H1 (cell line): ENCODE data around the gene PLEKHG4. TPM values are rescaled to one million over a fixed set of nuclear protein-coding genes. Genes with fewer than 3 reads are reported as not detected.
A peak's percentile ranks its signal among the peaks of the same experiment; 100 is the strongest.

Experiments
- CTCF ChIA-PET: fragments of 300-600 bp; sonication (Branson Sonifier 250); formaldehyde crosslinking; loops from one replicate; lab custom pipeline; 2021; ENCODE audit not compliant: partially characterized antibody; lab: Charles Lee
- POLR2A ChIA-PET: fragments of 300-600 bp; sonication (Branson Sonifier 250); formaldehyde crosslinking; loops from one replicate; lab custom pipeline; 2021; ENCODE audit warnings: inconsistent platforms; ENCODE audit not compliant: partially characterized antibody; lab: Charles Lee
- DNase-seq, 2 experiments: peaks; one replicate each; pipeline versions ENCODE4 v3.0.0 to v3.0.0-alpha.2; 2010 to 2022; ENCODE audit warnings: low spot score in 2 of 2, low read depth in 1 of 2, mixed read lengths in 1 of 2
- FAIRE-seq: peaks from 2 replicates; lab custom pipeline; 2011; peaks lifted over from hg19 to GRCh38; lab: Jason Lieb, UNC
- H2AFZ ChIP-seq: 2 replicates; pipeline ENCODE4 v1.8.1; 2012; ENCODE audit warnings: low read length, inconsistent platforms
- H2AK5ac ChIP-seq: 2 replicates; pipeline ENCODE4 v1.6.1; 2013; ENCODE audit warnings: low read depth, low read length
- H2BK120ac ChIP-seq: replicated peaks from 2 replicates; pipeline ENCODE3; 2013; ENCODE audit warnings: low read depth, low read length, inconsistent platforms
- H2BK12ac ChIP-seq: 2 replicates; pipeline ENCODE4 v1.6.1; 2013; ENCODE audit warnings: low read depth, low read length
- H2BK15ac ChIP-seq: 2 replicates; pipeline ENCODE4 v1.6.1; 2013; ENCODE audit warnings: low read length
- H2BK20ac ChIP-seq: 2 replicates; pipeline ENCODE4 v1.6.1; 2013; ENCODE audit warnings: low read length
- H2BK5ac ChIP-seq: 2 replicates; pipeline ENCODE4 v1.6.1; 2013; ENCODE audit warnings: low read depth, low read length
- H3K14ac ChIP-seq: 2 replicates; pipeline ENCODE4 v1.6.1; 2013; ENCODE audit warnings: inconsistent platforms; ENCODE audit not compliant: insufficient read length
- H3K18ac ChIP-seq: 2 replicates; pipeline ENCODE4 v1.6.1; 2013; ENCODE audit warnings: low read length; ENCODE audit errors: extremely low read depth
- H3K23ac ChIP-seq: 2 replicates; pipeline ENCODE4 v1.6.1; 2013; ENCODE audit warnings: inconsistent platforms; ENCODE audit not compliant: insufficient read length
- H3K23me2 ChIP-seq: 2 replicates; pipeline ENCODE4 v1.6.1; 2013; ENCODE audit warnings: low read depth, low read length
- H3K27ac ChIP-seq: 2 replicates; pipeline ENCODE4 v1.6.1; 2011; ENCODE audit warnings: low read depth, low read length, inconsistent platforms
- H3K27me3 ChIP-seq, 4 experiments: replicated peaks in 1 of 4; 1 replicate in 1 of 4; 2 replicates in 3 of 4; pipeline versions ENCODE4 v1.6.1 to v1.8.1; 2011 to 2013; ENCODE audit warnings: low read length in 3 of 4, mild to moderate bottlenecking in 3 of 4, inconsistent platforms in 2 of 4, mixed read lengths in 2 of 4, moderate library complexity in 1 of 4; ENCODE audit not compliant: control insufficient read depth in 3 of 4, insufficient read depth in 3 of 4; ENCODE audit errors: extremely low read depth in 1 of 4
- H3K36me3 ChIP-seq, 4 experiments: 2 replicates each; pipeline versions ENCODE4 v1.6.1 to v1.8.1; 2011 to 2013; ENCODE audit warnings: mild to moderate bottlenecking in 4 of 4, low read length in 3 of 4, moderate library complexity in 2 of 4, control low read depth in 1 of 4, inconsistent platforms in 1 of 4; ENCODE audit not compliant: insufficient read depth in 4 of 4, control insufficient read depth in 2 of 4
- H3K4ac ChIP-seq: replicated peaks from 2 replicates; pipeline ENCODE3; 2013; ENCODE audit warnings: low read length, low read depth, mixed read lengths, inconsistent platforms; ENCODE audit not compliant: insufficient read length
- H3K4me1 ChIP-seq, 4 experiments: replicated peaks in 1 of 4; 1 replicate in 1 of 4; 2 replicates in 3 of 4; pipeline versions ENCODE4 v1.6.1 to v1.8.1; 2011 to 2013; ENCODE audit warnings: low read length in 3 of 4, inconsistent platforms in 2 of 4, mixed read lengths in 1 of 4; ENCODE audit not compliant: insufficient read depth in 4 of 4, control insufficient read depth in 3 of 4
- H3K4me2 ChIP-seq, 2 experiments: 2 replicates each; pipeline versions ENCODE4 v1.6.1 to v1.8.1; 2011 to 2013; ENCODE audit warnings: low read depth in 2 of 2, low read length in 2 of 2, control low read depth in 1 of 2, inconsistent platforms in 1 of 2, mild to moderate bottlenecking in 1 of 2; ENCODE audit not compliant: insufficient read depth in 1 of 2
- H3K4me3 ChIP-seq, 4 experiments: fragments of 200-600, 300-600 bp in 1 of 4; sonication (generic), shearing (Covaris generic), sonication (Bioruptor Twin) in 1 of 4; 2 replicates each; pipeline versions ENCODE4 v1.5.1 to v1.8.1; 2011 to 2016; ENCODE audit warnings: low read length in 4 of 4, low read depth in 3 of 4, control low read depth in 2 of 4, inconsistent platforms in 2 of 4, mild to moderate bottlenecking in 2 of 4, mixed read lengths in 1 of 4, moderate library complexity in 1 of 4; ENCODE audit not compliant: insufficient read depth in 2 of 4; ENCODE audit errors: extremely low read depth in 1 of 4
- H3K56ac ChIP-seq: replicated peaks from 2 replicates; pipeline ENCODE3; 2013; ENCODE audit warnings: low read depth, mild to moderate bottlenecking, mixed read lengths, low read length, inconsistent platforms; ENCODE audit not compliant: insufficient read length
- H3K79me1 ChIP-seq: 2 replicates; pipeline ENCODE4 v1.6.1; 2013; ENCODE audit warnings: low read depth, low read length, control low read depth
- H3K79me2 ChIP-seq, 2 experiments: 2 replicates each; pipeline versions ENCODE4 v1.6.1 to v1.8.1; 2012 to 2013; ENCODE audit warnings: low read length in 2 of 2, mild to moderate bottlenecking in 2 of 2, inconsistent platforms in 1 of 2; ENCODE audit not compliant: insufficient read depth in 2 of 2, control insufficient read depth in 1 of 2
- H3K9ac ChIP-seq, 4 experiments: replicated peaks in 1 of 4; 1 replicate in 1 of 4; 2 replicates in 3 of 4; pipeline versions ENCODE4 v1.6.1 to v1.8.1; 2011 to 2013; ENCODE audit warnings: low read depth in 3 of 4, low read length in 3 of 4, control low read depth in 2 of 4, mild to moderate bottlenecking in 2 of 4, moderate library complexity in 2 of 4, inconsistent platforms in 1 of 4; ENCODE audit errors: extremely low read depth in 1 of 4
- H3K9me3 ChIP-seq, 2 experiments: 2 replicates each; pipeline versions ENCODE4 v1.6.1 to v1.8.1; 2012 to 2013; ENCODE audit warnings: mild to moderate bottlenecking in 2 of 2, moderate library complexity in 2 of 2, control low read depth in 1 of 2, inconsistent platforms in 1 of 2, low read depth in 1 of 2, low read length in 1 of 2, mixed read lengths in 1 of 2; ENCODE audit not compliant: insufficient read depth in 2 of 2
- H4K20me1 ChIP-seq, 2 experiments: replicated peaks in 1 of 2; 2 replicates each; pipeline versions ENCODE3 to v1.8.1; 2011 to 2013; ENCODE audit warnings: inconsistent platforms in 2 of 2, low read length in 2 of 2, mild to moderate bottlenecking in 1 of 2; ENCODE audit not compliant: insufficient read depth in 2 of 2, control insufficient read depth in 1 of 2
- H4K5ac ChIP-seq: 2 replicates; pipeline ENCODE4 v1.6.1; 2013; ENCODE audit warnings: low read length, low read depth, mixed read lengths, inconsistent platforms; ENCODE audit not compliant: insufficient read length
- H4K8ac ChIP-seq: 2 replicates; pipeline ENCODE4 v1.8.0; 2013; ENCODE audit warnings: mild to moderate bottlenecking, moderate library complexity, low read length, inconsistent platforms; ENCODE audit not compliant: insufficient read depth; ENCODE audit errors: extremely low read depth
- H4K91ac ChIP-seq: replicated peaks from 2 replicates; pipeline ENCODE3; 2013; ENCODE audit warnings: low read length, mixed read lengths, inconsistent platforms; ENCODE audit not compliant: insufficient read length
- ATF2 ChIP-seq: IDR thresholded peaks from 2 replicates; pipeline ENCODE4 v1.6.1; 2012; ENCODE audit warnings: low read length, inconsistent platforms
- BACH1 ChIP-seq: IDR thresholded peaks from 2 replicates; pipeline ENCODE4 v1.6.1; 2012; ENCODE audit warnings: low read length, improper control_type of control experiment
- CBX8 ChIP-seq: fragments of 300-800, 300-1000 bp; sonication (generic); IDR thresholded peaks from 2 replicates; pipeline ENCODE4 v1.7.1; 2016; ENCODE audit warnings: low read depth, low read length, borderline replicate concordance
- CEBPB ChIP-seq: IDR thresholded peaks from 2 replicates; pipeline ENCODE4 v1.6.1; 2012; ENCODE audit warnings: low read depth, low read length
- POLR2A ChIP-seq, 2 experiments: IDR thresholded peaks; 1 replicate in 1 of 2; 2 replicates in 1 of 2; pipeline ENCODE4 v1.6.1; 2011; ENCODE audit warnings: low read depth in 2 of 2, low read length in 2 of 2, mild to moderate bottlenecking in 2 of 2; ENCODE audit errors: control extremely low read depth in 1 of 2
- RAD21 ChIP-seq, 2 experiments: IDR thresholded peaks in 1 of 2; conservative IDR thresholded peaks in 1 of 2; 2 replicates each; pipeline ENCODE4 v1.6.1; 2011; ENCODE audit warnings: low read depth in 2 of 2, low read length in 2 of 2, improper control_type of control experiment in 1 of 2, inconsistent platforms in 1 of 2, mild to moderate bottlenecking in 1 of 2, moderate library complexity in 1 of 2
- RBBP5 ChIP-seq: IDR thresholded peaks from 2 replicates; pipeline ENCODE4 v1.7.1; 2012; ENCODE audit warnings: low read depth, mild to moderate bottlenecking, inconsistent platforms, low read length, moderate library complexity, borderline replicate concordance
- SUZ12 ChIP-seq: fragments of 200-600 bp; sonication (generic); IDR thresholded peaks from 2 replicates; pipeline ENCODE4 v1.6.1; 2012; ENCODE audit warnings: mild to moderate bottlenecking, inconsistent platforms, low read length, moderate library complexity, mixed read lengths
- TAF7 ChIP-seq: optimal IDR thresholded peaks from 2 replicates; pipeline ENCODE3; 2011; ENCODE audit warnings: low read depth, mild to moderate bottlenecking, inconsistent platforms, low read length, moderate library complexity, borderline replicate concordance
- WGBS, 2 experiments: shearing (Covaris generic) in 1 of 2; methylation state at CpG; one replicate each; pipeline versions ENCODE4 v1.1.6 to v1.1.7; 2013 to 2015; ENCODE audit warnings: low lambda C conversion rate in 2 of 2, mixed read lengths in 2 of 2, inconsistent platforms in 1 of 2, low coverage in 1 of 2, missing lambda C conversion rate in 1 of 2; ENCODE audit not compliant: insufficient replicate concordance in 2 of 2, insufficient coverage in 1 of 2, insufficient read length in 1 of 2; ENCODE audit errors: extremely low coverage in 1 of 2, missing lambda C conversion rate in 1 of 2; 5-methylcytosine and 5-hydroxymethylcytosine counted together
- polyA plus RNA-seq, 7 experiments: library from polyadenylated mRNA; depleted of rRNA in 3 of 7; stranded (reverse) in 5 of 7; unstranded in 2 of 7; fragments of >200 nt in 5 of 7; fragments of 200-250 nt in 2 of 7; gene quantifications; 1 replicate in 5 of 7; 2 replicates in 1 of 7; 4 replicates in 1 of 7; pipeline versions ENCODE4 v1.2.1 to v1.2.3, GENCODE V29; 2011 to 2013; ENCODE audit warnings: missing spikeins in 2 of 7, mixed read lengths in 2 of 7
- total RNA-seq: library from RNA; stranded (reverse); fragmentation: NEBNext Ultra II Directional; extraction: Animal tissue kit (Norgen Biotek cat#: 25700); gene quantifications from 2 replicates; pipeline ENCODE4 v1.2.1, GENCODE V29; 2021

The PLEKHG4 gene
- total and polyA plus RNA-seq, 2 of the 8 experiments (the other 6 are each of a cell fraction or from before 2014, with no cell fraction given): 7.7 to 11.1 TPM

GRCh38 chr16:67248401-67249177 lies 30.7 kb upstream of the PLEKHG4 start, which contains the start of gene SLC9A5:
TSS of gene SLC9A5 (plus strand) at chr16:67248979. CDS start at chr16:67249015, 36 bp downstream.
- peak within 1 kb of the TSS; percentile 73 for H3K4ac ChIP-seq
- no peak within 1 kb of the TSS for H2BK20ac ChIP-seq
- H2AK5ac ChIP-seq: no peak within 1 kb of the TSS
- no peak within 1 kb of the TSS for H3K27ac ChIP-seq
- ChIA-PET CTCF (interaction anchor here (0.8 to 4.4 kb wide), 11 partner anchors 11 to 145 kb away, joined by 3 to 33 read pairs (median 5); partner anchors contain the start of genes KCTD19 and LRRC36), POLR2A (interaction anchor here (1.0 to 6.8 kb wide), 10 partner anchors 10 to 222 kb away, joined by 3 to 111 read pairs (median 6); no protein-coding TSS in a partner anchor)
- H2BK5ac ChIP-seq: 0 out of 2 replicates have a peak within 1 kb of the TSS, but pooled peaks have one; percentile 9
- peaks cover 12% of the 10 kb centered on the region; the same call in 1 of the 2 replicates for H3K23me2 ChIP-seq
- no peak within 1 kb of the TSS for H2AFZ ChIP-seq
- H3K23ac ChIP-seq: no peak within 1 kb of the TSS
- H3K14ac ChIP-seq: peak within 1 kb of the TSS; percentile 19
- peak within 1 kb of the TSS; percentile 60 for H3K56ac ChIP-seq
- 0 out of 2 replicates have a peak within 1 kb of the TSS, but pooled peaks have one; percentile 52 for H2BK12ac ChIP-seq
- peak within 1 kb of the TSS; percentile 92 to 95 for H3K4me2 ChIP-seq
- peaks cover 9 to 30% (median 13%) of the 10 kb centered on the region in 4 experiments for H3K4me1 ChIP-seq
- H3K79me2 ChIP-seq: peaks cover 0 to 16% of the 10 kb centered on the region in 2 experiments; a peak in 2 of 4 replicates
- peaks cover 0 to 3% of the 10 kb centered on the region in 2 experiments for H4K20me1 ChIP-seq
- peak within 1 kb of the TSS; percentile 47 to 74 (median 54) for H3K9ac ChIP-seq
- H4K91ac ChIP-seq: peak within 1 kb of the TSS; percentile 51
- H3K79me1 ChIP-seq: peaks cover 5% of the 10 kb centered on the region; the same call in 1 of the 2 replicates
- peak in 1 of 2 experiments; percentile 75 for DNase-seq
- 1% methylated on average over 21 of the region's 75 CpGs; no CpG with 5 or more reads in 1 of the 2 experiments for WGBS, 2 experiments
- FAIRE-seq: no peak
- peaks cover 0 to 2% (median 0%) of the 10 kb centered on the region in 4 experiments; a peak in 2 of 8 replicates for H3K36me3 ChIP-seq
- H4K5ac ChIP-seq: no peak within 1 kb of the TSS
- 0 out of 2 replicates have a peak within 1 kb of the TSS, but pooled peaks have one; percentile 0 for H2BK15ac ChIP-seq
- no peak within 1 kb of the TSS for H2BK120ac ChIP-seq
- peak within 1 kb of the TSS; percentile 55 to 71 (median 66) for H3K4me3 ChIP-seq
- H3K18ac ChIP-seq: peak within 1 kb of the TSS; percentile 65
- H3K9me3 ChIP-seq: no peaks in the 10 kb centered on the region
- H4K8ac ChIP-seq: peak within 1 kb of the TSS; percentile 84
- H3K27me3 ChIP-seq: peaks cover 0 to 21% (median 13%) of the 10 kb centered on the region in 4 experiments; a peak in 5 of 7 replicates
- TF ChIP-seq ATF2 (no peak), CEBPB (no peak), RBBP5 (no peak), BACH1 (no peak), CBX8 (no peak), POLR2A (IDR thresholded peaks at IDR 0.05; ENCODE audit: control extremely low read depth in 1 of 2, low read depth in 2 of 2, low read length in 2 of 2) (no peak), SUZ12 (no peak), RAD21 (IDR thresholded peaks at IDR 0.05 in 1 of 2, conservative IDR thresholded peaks at IDR 0.05 in 1 of 2; ENCODE audit: low read depth in 2 of 2, low read length in 2 of 2) (no peak), TAF7 (no peak)
